IMR-90 (cell line): ENCODE results near the gene MLYCD. TPM values are rescaled to one million over a fixed set of nuclear protein-coding genes. Genes with fewer than 3 reads are reported as not detected.
A peak's percentile ranks its signal among the peaks of the same experiment; 100 is the strongest.

ENCODE experiments used
- ATAC-seq: fragments of 200-7000 bp; cut with Tn5 transposase; 2 replicates; pipeline ENCODE4 v1.9.1; 2020; ENCODE audit warnings: low read depth, mild to moderate bottlenecking, moderate library complexity
- BruUV-seq: library from RNA; stranded (reverse); fragments of 400-500 nt; replicated peaks from 2 replicates; lab custom pipeline; 2021; lab: Mats Ljungman, UMichigan
- CTCF ChIA-PET: fragments of 300-600 bp; formaldehyde crosslinking; extraction: SDS; loops from one replicate; lab custom pipeline; 2021; ENCODE audit warnings: antibody characterized with exemption; lab: Yijun Ruan, JAX
- POLR2A ChIA-PET: fragments of 300-600 bp; sonication (Branson Sonifier 250); formaldehyde crosslinking; loops from one replicate; lab custom pipeline; 2022; ENCODE audit warnings: antibody characterized with exemption; ENCODE audit not compliant: unreplicated experiment; lab: Charles Lee
- DNase-seq: peaks from one replicate; pipeline ENCODE4 v3.0.0; 2013
- H2AFZ ChIP-seq: replicated peaks from 2 replicates; pipeline ENCODE3; 2013; ENCODE audit warnings: low read length, mild to moderate bottlenecking; ENCODE audit not compliant: poor library complexity
- H2AK5ac ChIP-seq: 2 replicates; pipeline ENCODE4 v1.6.1; 2013; ENCODE audit warnings: low read depth, low read length, inconsistent platforms
- H2AK9ac ChIP-seq: replicated peaks from 2 replicates; pipeline ENCODE3; 2013; ENCODE audit warnings: mild to moderate bottlenecking, low read depth, low read length, moderate library complexity; ENCODE audit not compliant: poor library complexity
- H2BK120ac ChIP-seq: 2 replicates; pipeline ENCODE4 v1.6.1; 2013; ENCODE audit warnings: low read depth, low read length, inconsistent platforms
- H2BK15ac ChIP-seq: 3 replicates; pipeline ENCODE4 v1.6.1; 2013; ENCODE audit warnings: low read depth, low read length, inconsistent platforms
- H2BK20ac ChIP-seq: 2 replicates; pipeline ENCODE4 v1.6.1; 2013; ENCODE audit warnings: low read depth, mild to moderate bottlenecking, inconsistent platforms, low read length, moderate library complexity
- H2BK5ac ChIP-seq: 2 replicates; pipeline ENCODE4 v1.6.1; 2013; ENCODE audit warnings: mild to moderate bottlenecking, low read depth, low read length, inconsistent platforms; ENCODE audit not compliant: poor library complexity, severe bottlenecking
- H3K14ac ChIP-seq: replicated peaks from 2 replicates; pipeline ENCODE4 v1.6.1; 2013; ENCODE audit warnings: low read depth, low read length, inconsistent platforms
- H3K18ac ChIP-seq: 2 replicates; pipeline ENCODE4 v1.6.1; 2013; ENCODE audit warnings: low read depth, low read length, control low read depth
- H3K23ac ChIP-seq: 2 replicates; pipeline ENCODE4 v1.6.1; 2013; ENCODE audit warnings: low read depth, low read length, inconsistent platforms
- H3K27ac ChIP-seq: 2 replicates; pipeline ENCODE4 v1.5.1; 2013; ENCODE audit warnings: mild to moderate bottlenecking, control low read depth, low read length; ENCODE audit not compliant: insufficient read depth
- H3K27me3 ChIP-seq: 2 replicates; pipeline ENCODE4 v1.6.1; 2013; ENCODE audit warnings: low read length; ENCODE audit not compliant: control insufficient read depth, insufficient read depth
- H3K36me3 ChIP-seq: 2 replicates; pipeline ENCODE4 v1.6.1; 2013; ENCODE audit warnings: low read length, mixed read lengths; ENCODE audit not compliant: control insufficient read depth, insufficient read depth
- H3K4ac ChIP-seq: 2 replicates; pipeline ENCODE4 v1.6.1; 2013; ENCODE audit warnings: low read depth, low read length, inconsistent platforms
- H3K4me1 ChIP-seq: 2 replicates; pipeline ENCODE4 v1.6.1; 2013; ENCODE audit warnings: low read length, mixed read lengths; ENCODE audit not compliant: control insufficient read depth, insufficient read depth
- H3K4me2 ChIP-seq: 2 replicates; pipeline ENCODE4 v1.6.1; 2013; ENCODE audit warnings: low read depth, mild to moderate bottlenecking, control low read depth, low read length, moderate library complexity
- H3K4me3 ChIP-seq: 2 replicates; pipeline ENCODE4 v1.5.1; 2013; ENCODE audit warnings: low read depth, mild to moderate bottlenecking, control low read depth, low read length, moderate library complexity; ENCODE audit not compliant: insufficient read depth
- H3K56ac ChIP-seq: 2 replicates; pipeline ENCODE4 v1.6.1; 2013; ENCODE audit warnings: low read length, inconsistent platforms; ENCODE audit not compliant: insufficient read depth; ENCODE audit errors: extremely low read depth
- H3K79me1 ChIP-seq, 2 experiments: 2 replicates each; pipeline ENCODE4 v1.6.1; 2013; ENCODE audit warnings: low read length in 2 of 2, inconsistent platforms in 1 of 2, low read depth in 1 of 2
- H3K9ac ChIP-seq: 2 replicates; pipeline ENCODE4 v1.6.1; 2013; ENCODE audit warnings: low read depth, low read length, control low read depth
- H3K9me1 ChIP-seq: 2 replicates; pipeline ENCODE4 v1.6.1; 2013; ENCODE audit warnings: low read length, inconsistent platforms; ENCODE audit not compliant: insufficient read depth
- H3K9me3 ChIP-seq: 2 replicates; pipeline ENCODE4 v1.6.1; 2013; ENCODE audit warnings: low read length; ENCODE audit not compliant: control insufficient read depth, insufficient read depth
- H4K20me1 ChIP-seq: 2 replicates; pipeline ENCODE4 v1.6.1; 2013; ENCODE audit warnings: low read length, inconsistent platforms; ENCODE audit not compliant: insufficient read depth
- H4K5ac ChIP-seq: 2 replicates; pipeline ENCODE4 v1.6.1; 2013; ENCODE audit warnings: mild to moderate bottlenecking, low read depth, low read length, control low read depth
- H4K8ac ChIP-seq, 2 experiments: 2 replicates each; pipeline ENCODE4 v1.6.1; 2013; ENCODE audit warnings: low read depth in 2 of 2, low read length in 2 of 2, control low read depth in 1 of 2, inconsistent platforms in 1 of 2
- H4K91ac ChIP-seq: 2 replicates; pipeline ENCODE4 v1.6.1; 2013; ENCODE audit warnings: low read depth, low read length, inconsistent platforms; ENCODE audit not compliant: insufficient read depth
- BHLHE40 ChIP-seq: fragments of 150-350 bp; IDR thresholded peaks from 2 replicates; pipeline ENCODE4 v1.6.1; 2016; ENCODE audit warnings: mild to moderate bottlenecking, low read depth, low read length
- CEBPB ChIP-seq: IDR thresholded peaks from 2 replicates; pipeline ENCODE4 v1.6.1; 2012; ENCODE audit warnings: low read depth, low read length, improper control_type of control experiment
- CHD1 ChIP-seq: IDR thresholded peaks from 2 replicates; pipeline ENCODE4 v1.6.1; 2012; ENCODE audit warnings: low read depth, low read length, improper control_type of control experiment
- CTCF ChIP-seq: conservative IDR thresholded peaks from 2 replicates; pipeline ENCODE4 v1.5.1; 2012; ENCODE audit warnings: mild to moderate bottlenecking, low read depth, low read length, improper control_type of control experiment
- ELK1 ChIP-seq: fragments of 150-350 bp; IDR thresholded peaks from 2 replicates; pipeline ENCODE4 v1.6.1; 2016; ENCODE audit warnings: low read depth, mild to moderate bottlenecking, low read length, moderate library complexity, borderline replicate concordance
- MAFK ChIP-seq: IDR thresholded peaks from 2 replicates; pipeline ENCODE4 v1.6.1; 2012; ENCODE audit warnings: low read depth, low read length, improper control_type of control experiment
- MAZ ChIP-seq: IDR thresholded peaks from 2 replicates; pipeline ENCODE4 v1.6.1; 2012; ENCODE audit warnings: low read depth, mild to moderate bottlenecking, low read length, improper control_type of control experiment, moderate library complexity, borderline replicate concordance
- MXI1 ChIP-seq: IDR thresholded peaks from 2 replicates; pipeline ENCODE4 v1.6.1; 2012; ENCODE audit warnings: low read depth, mild to moderate bottlenecking, low read length, moderate library complexity, borderline replicate concordance
- NFE2L2 ChIP-seq: fragments of 150-350 bp; IDR thresholded peaks from 2 replicates; pipeline ENCODE4 v1.6.1; 2016; ENCODE audit warnings: low read depth, mild to moderate bottlenecking, low read length
- POLR2A ChIP-seq: IDR thresholded peaks from 2 replicates; pipeline ENCODE4 v1.6.1; 2012; ENCODE audit warnings: mild to moderate bottlenecking, low read depth, low read length
- RAD21 ChIP-seq: IDR thresholded peaks from 2 replicates; pipeline ENCODE4 v1.6.1; 2012; ENCODE audit warnings: low read length, improper control_type of control experiment
- RCOR1 ChIP-seq: IDR thresholded peaks from 2 replicates; pipeline ENCODE4 v1.6.1; 2012; ENCODE audit warnings: mild to moderate bottlenecking, low read length, improper control_type of control experiment; ENCODE audit not compliant: insufficient replicate concordance
- RFX5 ChIP-seq: IDR thresholded peaks from 2 replicates; pipeline ENCODE4 v1.8.0; 2012; ENCODE audit warnings: low read depth, mild to moderate bottlenecking, low read length, moderate library complexity
- SMC3 ChIP-seq: fragments of 150-350 bp; IDR thresholded peaks from 2 replicates; pipeline ENCODE4 v1.6.1; 2016; ENCODE audit warnings: low read depth, mild to moderate bottlenecking, antibody characterized with exemption, low read length, moderate library complexity
- USF2 ChIP-seq: fragments of 150-350 bp; IDR thresholded peaks from 2 replicates; pipeline ENCODE4 v1.6.1; 2017; ENCODE audit warnings: mild to moderate bottlenecking, antibody characterized with exemption, low read length, low read depth
- WGBS, 2 experiments: methylation state at CpG; one replicate each; pipeline versions ENCODE4 v1.1.5 to v1.1.7; 2013; ENCODE audit warnings: missing lambda C conversion rate in 2 of 2; ENCODE audit not compliant: insufficient read length in 1 of 2; ENCODE audit errors: extremely low coverage in 2 of 2; 5-methylcytosine and 5-hydroxymethylcytosine counted together
- dilution Hi-C: fragments of 300-500 bp; cut with HindIII; formaldehyde crosslinking; loops from one replicate; pipeline ENCODE4 v1.14.3; 2018; ENCODE audit warnings: low sequenced_read_pairs; ENCODE audit not compliant: unreplicated experiment
- in situ Hi-C: fragments of 300-500 bp; cut with MboI; formaldehyde crosslinking; loops from 3 replicates; pipeline ENCODE4 v1.14.3; 2019; ENCODE audit warnings: low sequenced_read_pairs, inconsistent platforms, mixed read lengths
- intact Hi-C: fragments of 100-400 bp; cut with micrococcal nuclease; formaldehyde crosslinking; loops from 2 replicates; pipeline ENCODE4 v1.10.0; 2022
- polyA plus RNA-seq, 3 experiments: library from polyadenylated mRNA; depleted of rRNA; stranded (reverse); fragments of >200 nt; gene quantifications; 2 replicates each; pipeline ENCODE4 v1.2.3, GENCODE V29; 2012; ENCODE audit warnings: low replicate concordance in 1 of 3
- total RNA-seq: library from RNA; depleted of rRNA; stranded (reverse); fragments of >200 nt; gene quantifications from 2 replicates; pipeline ENCODE4 v1.2.3, GENCODE V29; 2012

The MLYCD gene
- total and polyA plus RNA-seq, 2 of the 4 experiments (the other 2 are of a cell fraction) = 1.9 to 2.7 TPM

- Histone ChIP-seq H4K20me1 (peaks cover 18% of the 10 kb centered on the region; the same call in 1 of the 2 replicates), H3K27me3 (no peaks in the 10 kb centered on the region), H3K79me1 (peaks cover 0 to 20% of the 10 kb centered on the region in 2 experiments; a peak in 1 of 4 replicates), H2AK9ac (peak overlapping the region; percentile 20), H4K91ac (no peak overlapping the region), H3K4me2 (no peak overlapping the region), H3K36me3 (peaks cover 41% of the 10 kb centered on the region), H2AK5ac (no peak overlapping the region), H3K4me1 (peaks cover 6% of the 10 kb centered on the region), H2AFZ (no peak overlapping the region), H3K4ac (no peak overlapping the region), H3K18ac (no peak overlapping the region), H3K56ac (no peak overlapping the region), H2BK20ac (no peak overlapping the region), H4K8ac (no peak overlapping the region), H2BK120ac (no peak overlapping the region), H2BK15ac (no peak overlapping the region), H2BK5ac (no peak overlapping the region), H3K23ac (no peak overlapping the region), H3K4me3 (no peak overlapping the region), H3K9ac (no peak overlapping the region), H4K5ac (no peak overlapping the region), H3K27ac (no peak overlapping the region), H3K14ac (no peak overlapping the region), H3K9me3 (no peaks in the 10 kb centered on the region), H3K9me1 (no peaks in the 10 kb centered on the region)
- CTCF ChIA-PET = interaction anchor here (1.3 kb wide), 1 partner anchor 107 kb away, joined by 5 read pairs; no protein-coding TSS in a partner anchor
- no TSS peak for BruUV-seq
- DNase-seq (no peak), ATAC-seq (no peak)
- 76% methylated on average over 7 of the region's 21 CpGs; no CpG with 5 or more reads in 1 of the 2 experiments for WGBS, 2 experiments
- intact Hi-C loops (no loop called here), dilution Hi-C loops (no loop called here), in situ Hi-C loops (loop anchor here (25.0 kb wide), 1 partner anchor 528 kb away; no protein-coding TSS in a partner anchor)
- POLR2A ChIA-PET = no interaction called here
- TF ChIP-seq CTCF (no peak), MXI1 (no peak), BHLHE40 (no peak), POLR2A (no peak), NFE2L2 (no peak), USF2 (no peak), RFX5 (no peak), RAD21 (no peak), SMC3 (no peak), ELK1 (no peak), MAFK (no peak), RCOR1 (no peak), CEBPB (no peak), MAZ (no peak), CHD1 (no peak)
Observed at GRCh38 chr16:83958846-83959565, 60.1 kb downstream of the MLYCD start.
